PFSK-1 (cell line): Measurements from ENCODE around the gene APBB1IP.

ENCODE experiments used
- FOXP2 ChIP-seq: optimal IDR thresholded peaks from 2 replicates; pipeline ENCODE3; 2011; ENCODE audit warnings: borderline replicate concordance, control low read depth, inconsistent platforms; ENCODE audit not compliant: insufficient read depth; ENCODE audit errors: extremely low read length, extremely low read depth
- POLR2AphosphoS5 ChIP-seq: IDR thresholded peaks from 2 replicates; pipeline ENCODE4 v1.6.1; 2012; ENCODE audit warnings: low read depth, mild to moderate bottlenecking, control low read depth, low read length, moderate library complexity
- SIN3A ChIP-seq: IDR thresholded peaks from 2 replicates; pipeline ENCODE4 v1.6.1; 2012; ENCODE audit warnings: mild to moderate bottlenecking, low read length, moderate library complexity, borderline replicate concordance; ENCODE audit not compliant: insufficient read depth
- TAF1 ChIP-seq: IDR thresholded peaks from 2 replicates; pipeline ENCODE4 v1.6.1; 2012; ENCODE audit warnings: low read length, control low read depth, borderline replicate concordance; ENCODE audit not compliant: insufficient read depth
- TF ChIP-seq, protein P1 (sequence below), 2 experiments: IDR thresholded peaks; 2 replicates each; pipeline versions ENCODE4 v1.6.1 to v1.8.0; 2011 to 2012; ENCODE audit warnings: low read depth in 2 of 2, low read length in 2 of 2, control low read depth in 1 of 2, inconsistent platforms in 1 of 2, mild to moderate bottlenecking in 1 of 2, moderate library complexity in 1 of 2; ENCODE audit not compliant: insufficient read depth in 1 of 2

APBB1IP gene

DNA sequence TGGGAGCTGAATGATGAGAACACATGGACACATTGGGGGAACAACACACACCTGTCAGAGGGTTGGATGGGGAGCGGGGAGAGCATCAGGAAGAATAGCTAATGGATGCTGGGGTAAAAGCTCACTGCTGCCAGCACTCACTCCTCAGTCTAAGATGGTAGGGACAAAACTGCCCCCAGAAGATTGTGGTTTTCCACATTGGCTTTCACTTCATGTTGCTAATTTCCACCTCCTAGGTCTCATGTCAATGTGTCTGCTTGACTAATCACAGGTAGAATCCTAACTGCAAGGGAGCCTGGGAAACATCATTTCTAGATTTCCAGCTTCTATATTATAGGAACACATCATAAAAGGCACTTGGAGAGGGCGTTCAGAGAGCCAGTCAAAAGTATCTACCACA lies 22.6 kb downstream of the APBB1IP start:
- TF ChIP-seq, protein P1, sequence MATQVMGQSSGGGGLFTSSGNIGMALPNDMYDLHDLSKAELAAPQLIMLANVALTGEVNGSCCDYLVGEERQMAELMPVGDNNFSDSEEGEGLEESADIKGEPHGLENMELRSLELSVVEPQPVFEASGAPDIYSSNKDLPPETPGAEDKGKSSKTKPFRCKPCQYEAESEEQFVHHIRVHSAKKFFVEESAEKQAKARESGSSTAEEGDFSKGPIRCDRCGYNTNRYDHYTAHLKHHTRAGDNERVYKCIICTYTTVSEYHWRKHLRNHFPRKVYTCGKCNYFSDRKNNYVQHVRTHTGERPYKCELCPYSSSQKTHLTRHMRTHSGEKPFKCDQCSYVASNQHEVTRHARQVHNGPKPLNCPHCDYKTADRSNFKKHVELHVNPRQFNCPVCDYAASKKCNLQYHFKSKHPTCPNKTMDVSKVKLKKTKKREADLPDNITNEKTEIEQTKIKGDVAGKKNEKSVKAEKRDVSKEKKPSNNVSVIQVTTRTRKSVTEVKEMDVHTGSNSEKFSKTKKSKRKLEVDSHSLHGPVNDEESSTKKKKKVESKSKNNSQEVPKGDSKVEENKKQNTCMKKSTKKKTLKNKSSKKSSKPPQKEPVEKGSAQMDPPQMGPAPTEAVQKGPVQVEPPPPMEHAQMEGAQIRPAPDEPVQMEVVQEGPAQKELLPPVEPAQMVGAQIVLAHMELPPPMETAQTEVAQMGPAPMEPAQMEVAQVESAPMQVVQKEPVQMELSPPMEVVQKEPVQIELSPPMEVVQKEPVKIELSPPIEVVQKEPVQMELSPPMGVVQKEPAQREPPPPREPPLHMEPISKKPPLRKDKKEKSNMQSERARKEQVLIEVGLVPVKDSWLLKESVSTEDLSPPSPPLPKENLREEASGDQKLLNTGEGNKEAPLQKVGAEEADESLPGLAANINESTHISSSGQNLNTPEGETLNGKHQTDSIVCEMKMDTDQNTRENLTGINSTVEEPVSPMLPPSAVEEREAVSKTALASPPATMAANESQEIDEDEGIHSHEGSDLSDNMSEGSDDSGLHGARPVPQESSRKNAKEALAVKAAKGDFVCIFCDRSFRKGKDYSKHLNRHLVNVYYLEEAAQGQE (IDR thresholded peaks at IDR 0.05; ENCODE audit: insufficient read depth in 1 of 2, low read depth in 2 of 2, low read length in 2 of 2) = no peak
- TF ChIP-seq FOXP2 = no peak
- no peak for TF ChIP-seq POLR2AphosphoS5
- no peak for TF ChIP-seq TAF1
- no peak for TF ChIP-seq SIN3A

DNA sequence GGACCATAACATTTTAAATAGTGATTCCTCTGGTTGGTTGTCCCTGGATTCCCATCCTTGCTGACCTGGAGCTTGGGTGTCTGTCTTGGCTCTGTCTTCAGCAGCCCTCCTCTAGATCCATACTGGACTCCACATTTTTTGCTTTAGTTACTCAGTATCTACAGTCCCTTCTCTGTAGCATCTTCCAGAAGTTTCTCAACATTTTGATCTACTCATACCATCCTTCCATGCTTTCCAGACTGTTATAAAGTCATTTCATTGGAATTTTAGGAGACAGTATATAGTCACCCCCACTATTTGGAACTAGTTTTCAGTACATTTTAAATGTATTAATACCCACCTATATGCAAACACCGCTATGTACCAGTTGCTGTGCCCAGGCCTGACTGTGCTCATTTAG lies 25.8 kb downstream of the APBB1IP start:
- no peak for TF ChIP-seq SIN3A
- TF ChIP-seq, protein P1 (IDR thresholded peaks at IDR 0.05; ENCODE audit: insufficient read depth in 1 of 2, low read depth in 2 of 2, low read length in 2 of 2) = no peak
- TF ChIP-seq TAF1 = no peak
- TF ChIP-seq FOXP2 = no peak
- no peak for TF ChIP-seq POLR2AphosphoS5

DNA sequence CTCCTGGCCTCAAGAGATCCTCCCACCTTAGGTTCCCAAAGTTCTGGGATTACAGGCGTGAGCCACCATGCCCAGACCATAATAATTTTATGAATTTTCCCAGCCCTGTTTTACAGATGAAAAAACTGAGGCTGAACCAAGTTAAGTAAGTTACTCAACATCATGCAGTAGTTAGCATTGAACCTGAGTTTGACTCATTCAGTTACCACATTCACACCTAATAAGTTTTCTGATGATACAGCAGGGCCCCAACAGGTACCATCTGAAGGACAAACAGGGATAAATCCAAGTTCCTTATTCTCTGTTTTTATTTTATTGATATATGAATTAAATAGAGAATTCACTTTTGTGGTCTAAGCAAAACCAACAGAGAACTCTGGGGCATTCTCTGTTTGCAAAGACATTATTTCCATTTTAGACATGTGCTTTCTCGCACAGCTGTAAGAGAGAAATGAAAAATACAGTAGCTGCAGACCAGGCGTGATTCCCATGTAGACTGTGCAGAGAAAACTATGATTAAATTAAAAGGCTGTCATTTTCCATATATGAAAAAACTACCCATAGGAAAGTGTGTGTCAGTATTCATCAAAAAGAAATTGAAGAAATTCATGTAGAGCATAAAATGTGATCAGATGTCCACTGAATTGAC lies 26.6 kb downstream of the APBB1IP start:
- TF ChIP-seq POLR2AphosphoS5 = no peak
- TF ChIP-seq TAF1 = no peak
- TF ChIP-seq SIN3A = no peak
- TF ChIP-seq, protein P1 (IDR thresholded peaks at IDR 0.05; ENCODE audit: insufficient read depth in 1 of 2, low read depth in 2 of 2, low read length in 2 of 2) = no peak
- TF ChIP-seq FOXP2 = no peak

DNA sequence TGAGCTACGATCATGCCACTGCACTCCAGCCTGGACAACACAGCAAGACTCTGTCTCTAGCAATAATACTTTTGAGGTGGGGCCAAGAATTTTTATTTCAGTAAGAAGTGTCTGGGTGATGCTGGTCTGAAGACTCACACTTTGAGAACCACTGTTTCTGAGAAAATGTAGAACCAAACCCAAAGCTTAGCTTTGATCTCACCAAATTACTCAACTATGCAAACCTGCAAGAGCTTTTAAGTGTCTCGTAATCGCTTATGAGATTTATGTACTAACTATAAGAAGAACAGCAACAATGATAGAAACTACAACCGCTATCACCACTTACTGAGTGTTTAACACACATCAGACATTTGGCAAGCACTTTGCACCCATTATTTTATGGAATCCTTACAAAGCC lies 29.5 kb downstream of the APBB1IP start:
- TF ChIP-seq POLR2AphosphoS5 = no peak
- no peak for TF ChIP-seq SIN3A
- no peak for TF ChIP-seq FOXP2
- TF ChIP-seq, protein P1 (IDR thresholded peaks at IDR 0.05; ENCODE audit: insufficient read depth in 1 of 2, low read depth in 2 of 2, low read length in 2 of 2) = no peak
- TF ChIP-seq TAF1 = no peak

DNA sequence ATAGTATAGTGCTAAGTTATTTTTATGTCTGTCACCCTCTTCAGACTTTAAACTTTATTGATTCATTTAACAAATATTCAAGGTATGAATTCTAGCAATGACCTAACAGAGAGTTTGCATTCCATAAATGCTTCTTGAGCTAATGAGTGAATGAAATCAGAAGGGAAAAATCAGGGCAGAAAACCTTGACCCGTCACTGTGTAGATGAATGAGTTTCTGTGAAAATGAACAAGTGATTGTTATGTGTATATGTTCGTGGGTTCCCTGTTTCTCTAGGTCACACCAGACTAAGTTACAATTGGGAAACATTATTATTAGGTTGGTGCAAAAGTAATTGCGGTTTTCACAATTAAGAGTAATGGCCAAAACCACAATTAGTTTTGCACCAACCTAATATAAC lies 30.1 kb downstream of the APBB1IP start:
- TF ChIP-seq, protein P1 (IDR thresholded peaks at IDR 0.05; ENCODE audit: insufficient read depth in 1 of 2, low read depth in 2 of 2, low read length in 2 of 2) = no peak
- TF ChIP-seq SIN3A (no peak), TAF1 (no peak)
